GM12873 (cell line): Measurements from ENCODE around the gene SIK3.

Experiments used
- CTCF ChIP-seq: IDR thresholded peaks from 2 replicates; pipeline ENCODE4 v1.5.1; 2012; ENCODE audit warnings: low read depth, mild to moderate bottlenecking, moderate library complexity, low read length, control low read depth; ENCODE audit not compliant: insufficient read depth; ENCODE audit errors: missing control alignments

The SIK3 gene

GRCh38 chr11:117016246-117016645 is 82.0 kb downstream of the SIK3 start:
- no peak for TF ChIP-seq CTCF

- no peak for TF ChIP-seq CTCF
Measured at GRCh38 chr11:117011541-117011898, 86.7 kb downstream of the SIK3 start.

GRCh38 chr11:117010808-117011540 is 87.3 kb downstream of the SIK3 start:
- TF ChIP-seq CTCF = no peak

GRCh38 chr11:117009905-117010605 is 88.2 kb downstream of the SIK3 start:
- TF ChIP-seq CTCF = no peak

GRCh38 chr11:117005758-117006157 is 92.5 kb downstream of the SIK3 start:
- TF ChIP-seq CTCF = no peak

- TF ChIP-seq CTCF = no peak
Measured at GRCh38 chr11:117002639-117003299, 95.5 kb downstream of the SIK3 start.

GRCh38 chr11:117000014-117000737 is 98.1 kb downstream of the SIK3 start:
- TF ChIP-seq CTCF = no peak
